Vagina (tissue), 2 donors: ENCODE results near the gene ACTL10. TPM values are rescaled to one million over a fixed set of nuclear protein-coding genes. Genes with fewer than 3 reads are reported as not detected.

Source experiments
- DNase-seq, 2 donors: peaks; one replicate each; pipeline ENCODE4 v3.0.0-alpha.2; 2017; ENCODE audit errors: extremely low spot score in 2 of 2
- H3K27ac ChIP-seq: fragments of 200-600 bp; sonication (generic); one replicate; pipeline ENCODE4 v1.5.1; 2019
- H3K27me3 ChIP-seq: fragments of 200-600 bp; sonication (generic); one replicate; pipeline ENCODE4 v1.5.1; 2019
- H3K36me3 ChIP-seq, 2 donors: fragments of 200-600 bp; sonication (generic); one replicate each; pipeline ENCODE4 v1.5.1; 2017 to 2019
- H3K4me1 ChIP-seq: fragments of 200-600 bp; sonication (generic); one replicate; pipeline ENCODE4 v1.5.1; 2019
- H3K4me3 ChIP-seq, 2 donors: fragments of 200-600 bp; sonication (generic); 1 replicate in 1 of 2; 2 replicates in 1 of 2; pipeline ENCODE4 v1.5.1; 2016 to 2019
- H3K9me3 ChIP-seq: fragments of 200-600 bp; sonication (generic); one replicate; pipeline ENCODE4 v1.5.1; 2019
- CTCF ChIP-seq, 3 experiments: fragments of 450-650 bp in 2 of 3; fragments of 200-600 bp in 1 of 3; sonication (generic) in 1 of 3; IDR thresholded peaks; one replicate each; pipeline ENCODE4 v1.5.1; 2017 to 2019; ENCODE audit warnings: antibody characterized with exemption in 3 of 3, mild to moderate bottlenecking in 2 of 3, moderate library complexity in 2 of 3
- POLR2A ChIP-seq, 2 donors: fragments of 450-650 bp; IDR thresholded peaks; one replicate each; pipeline ENCODE4 v1.6.1; 2017; ENCODE audit warnings: antibody characterized with exemption in 2 of 2, mild to moderate bottlenecking in 2 of 2, moderate library complexity in 2 of 2
- POLR2AphosphoS5 ChIP-seq, 2 donors: sonication (generic); formaldehyde crosslinking; IDR thresholded peaks; one replicate each; pipeline ENCODE4 v1.9.0; 2017; ENCODE audit warnings: antibody characterized with exemption in 2 of 2, mild to moderate bottlenecking in 2 of 2, low read depth in 1 of 2; ENCODE audit not compliant: insufficient read depth in 1 of 2
- intact Hi-C: fragments of 100-400 bp; cut with DNase I; formaldehyde crosslinking; loops from one replicate; pipeline ENCODE4 v1.15.1; 2023
- total RNA-seq: library from RNA; depleted of rRNA; stranded (reverse); fragments of >200 nt; gene quantifications from one replicate; pipeline ENCODE4 v1.2.3, GENCODE V29; 2016

ACTL10 gene
- total RNA-seq, 1 donor from 2014 or later, result 1.5 TPM

- H3K36me3 ChIP-seq, result no peaks in the 10 kb centered on the region
- peak within 1 kb of the TSS; percentile 35 to 59 for H3K4me3 ChIP-seq
- H3K9me3 ChIP-seq, result no peaks in the 10 kb centered on the region
- H3K27ac ChIP-seq, result peak within 1 kb of the TSS; percentile 68
- peaks cover 19% of the 10 kb centered on the region for H3K4me1 ChIP-seq
- H3K27me3 ChIP-seq, result no peaks in the 10 kb centered on the region
- DNase-seq, result no peak
- TF ChIP-seq POLR2AphosphoS5 (IDR thresholded peaks at IDR 0.05; ENCODE audit: insufficient read depth in 1 of 2, low read depth in 1 of 2) (peak in 1 of 2 donors; percentile 42), CTCF (IDR thresholded peaks at IDR 0.05) (peak; percentile 26 to 41 (median 34)), POLR2A (IDR thresholded peaks at IDR 0.05) (no peak)
- intact Hi-C loops, result no loop called here
Observed at GRCh38 chr20:33686100-33686983, 19.6 kb downstream of the ACTL10 start, which contains the start of gene E2F1. TSS of gene E2F1 (minus strand) at chr20:33686385. CDS start at chr20:33686264, 121 bp downstream.

- H3K27ac ChIP-seq, result peak overlapping the region; percentile 68
- H3K9me3 ChIP-seq, result no peaks in the 10 kb centered on the region
- H3K4me3 ChIP-seq, result peak overlapping the region; percentile 35 to 59
- TF ChIP-seq POLR2AphosphoS5 (IDR thresholded peaks at IDR 0.05; ENCODE audit: insufficient read depth in 1 of 2, low read depth in 1 of 2), result no peak
- TF ChIP-seq POLR2A (IDR thresholded peaks at IDR 0.05), result no peak
- no peak for TF ChIP-seq CTCF (IDR thresholded peaks at IDR 0.05)
- peaks cover 19% of the 10 kb centered on the region for H3K4me1 ChIP-seq
- DNase-seq, result no peak
- intact Hi-C loops, result no loop called here
- H3K27me3 ChIP-seq, result no peaks in the 10 kb centered on the region
- H3K36me3 ChIP-seq, result no peaks in the 10 kb centered on the region
Observed at GRCh38 chr20:33686984-33687366, 20.2 kb downstream of the ACTL10 start.

GRCh38 chr20:33687370-33687915 is 20.7 kb downstream of the ACTL10 start:
- H3K4me3 ChIP-seq, result no peak overlapping the region
- no peaks in the 10 kb centered on the region for H3K27me3 ChIP-seq
- H3K27ac ChIP-seq, result no peak overlapping the region
- no peaks in the 10 kb centered on the region for H3K9me3 ChIP-seq
- no peaks in the 10 kb centered on the region for H3K36me3 ChIP-seq
- DNase-seq, result no peak
- TF ChIP-seq CTCF (IDR thresholded peaks at IDR 0.05) (no peak), POLR2A (IDR thresholded peaks at IDR 0.05) (no peak), POLR2AphosphoS5 (IDR thresholded peaks at IDR 0.05; ENCODE audit: insufficient read depth in 1 of 2, low read depth in 1 of 2) (no peak)
- H3K4me1 ChIP-seq, result peaks cover 19% of the 10 kb centered on the region
- intact Hi-C loops, result no loop called here

- Histone ChIP-seq H3K9me3 (no peaks in the 10 kb centered on the region), H3K27me3 (no peaks in the 10 kb centered on the region), H3K27ac (no peak overlapping the region), H3K4me1 (peaks cover 19% of the 10 kb centered on the region), H3K4me3 (no peak overlapping the region), H3K36me3 (no peaks in the 10 kb centered on the region)
- no peak for TF ChIP-seq CTCF (IDR thresholded peaks at IDR 0.05)
- TF ChIP-seq POLR2A (IDR thresholded peaks at IDR 0.05), result no peak
- no peak for TF ChIP-seq POLR2AphosphoS5 (IDR thresholded peaks at IDR 0.05; ENCODE audit: insufficient read depth in 1 of 2, low read depth in 1 of 2)
- intact Hi-C loops, result no loop called here
- DNase-seq, result no peak
Observed at GRCh38 chr20:33687993-33688937, 21.5 kb downstream of the ACTL10 start.
